ENCODE measurements around the gene KLRD1. TPM values are rescaled to one million over a fixed set of nuclear protein-coding genes. Genes with fewer than 3 reads are reported as not detected.

Gene KLRD1
- polyA plus RNA-seq, 1 of the 3 experiments (the other 2 are of a cell fraction): not detected

DNA sequence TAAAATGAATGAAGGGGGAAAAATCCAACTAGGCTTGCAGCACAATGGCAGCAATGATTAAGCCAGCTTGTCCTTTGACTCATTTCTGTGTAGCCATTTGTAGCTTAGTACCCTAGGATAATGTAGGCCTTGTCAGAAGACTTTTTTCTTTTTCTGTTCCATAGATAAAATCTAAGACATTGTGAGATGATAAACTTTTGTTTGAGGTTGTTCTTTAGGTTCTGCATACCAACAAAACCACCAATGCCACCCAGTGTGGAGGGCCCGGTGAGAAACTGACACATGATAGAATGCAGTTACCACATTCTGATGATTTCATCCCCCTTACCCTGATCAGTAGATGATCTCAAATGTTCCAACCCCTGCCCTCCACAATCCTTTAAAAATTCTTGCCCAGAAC lies 6.6 kb upstream of the KLRD1 start:
- TF ChIP-seq FOSL2 (IDR thresholded peaks at IDR 0.05; ENCODE audit: borderline replicate concordance, low read depth): no peak
- TF ChIP-seq, protein P1, sequence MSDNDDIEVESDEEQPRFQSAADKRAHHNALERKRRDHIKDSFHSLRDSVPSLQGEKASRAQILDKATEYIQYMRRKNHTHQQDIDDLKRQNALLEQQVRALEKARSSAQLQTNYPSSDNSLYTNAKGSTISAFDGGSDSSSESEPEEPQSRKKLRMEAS (IDR thresholded peaks at IDR 0.05; ENCODE audit: low read depth): no peak
- 0 out of 2 replicates have a peak, but pooled peaks have one; percentile 11 for TF ChIP-seq TCF12 (IDR thresholded peaks at IDR 0.05)
- Histone ChIP-seq H3K9me2 (no peaks in the 10 kb centered on the region), H3K9ac (no peak overlapping the region), H4K20me1 (ENCODE audit: insufficient read depth) (no peaks in the 10 kb centered on the region), H3K36me3 (replicated peaks in 1 of 2; ENCODE audit: control insufficient read depth in 1 of 2, insufficient read depth in 2 of 2, low read length in 1 of 2) (no peaks in the 10 kb centered on the region), H3K27me3 (ENCODE audit: insufficient read depth) (no peaks in the 10 kb centered on the region; the same call in 1 of the 2 replicates), H3K9me3 (no peaks in the 10 kb centered on the region), H3K27ac (ENCODE audit: low read depth in 2 of 2, low read length in 1 of 2) (no peak overlapping the region), H3K4me3 (ENCODE audit: low read depth in 2 of 2, low read length in 1 of 2) (no peak overlapping the region), H3K79me2 (ENCODE audit: insufficient read depth) (no peaks in the 10 kb centered on the region), H3K4me2 (no peak overlapping the region), H3K4me1 (ENCODE audit: control insufficient read depth in 1 of 2, insufficient read depth in 2 of 2, low read depth in 1 of 2, low read length in 1 of 2) (no peaks in the 10 kb centered on the region), H3F3A (replicated peaks; ENCODE audit: insufficient read depth) (no peaks in the 10 kb centered on the region), H2AFZ (ENCODE audit: low read depth) (no peak overlapping the region)
- WGBS (ENCODE audit: low lambda C conversion rate): 6% methylated on average over 1 of the region's 1 CpG
- ChIA-PET POLR2A (no interaction called here), CTCF (interaction anchor here (1.2 kb wide), 1 partner anchor 261 kb away, joined by 3 read pairs; no protein-coding TSS in a partner anchor)
- no peak for DNase-seq

DNA sequence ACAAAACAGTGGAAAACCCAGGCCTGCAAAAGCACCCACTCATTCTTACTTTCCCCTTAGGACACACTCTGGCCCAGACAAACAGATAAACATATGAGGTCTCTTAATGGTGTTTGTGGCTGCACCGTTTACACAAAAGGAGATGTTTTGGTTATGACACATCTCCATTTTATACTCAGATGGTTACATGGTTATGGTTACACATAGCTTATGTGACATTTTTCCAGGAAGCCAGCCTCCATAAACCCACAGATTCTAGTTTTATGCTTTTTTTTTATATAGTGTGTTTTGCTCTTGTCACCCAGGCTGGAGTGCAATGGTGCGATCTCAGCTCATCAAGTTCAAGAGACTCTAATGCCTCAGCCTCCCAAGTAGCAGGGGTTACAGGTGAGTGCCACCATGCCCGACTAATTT lies 3.5 kb upstream of the KLRD1 start:
- H3K9ac ChIP-seq: no peak overlapping the region
- TF ChIP-seq MEF2A (IDR thresholded peaks at IDR 0.05; ENCODE audit: borderline replicate concordance, low read depth) (no peak), RCOR1 (IDR thresholded peaks at IDR 0.05; ENCODE audit: low read length) (no peak), FOXM1 (IDR thresholded peaks at IDR 0.05; ENCODE audit: low read depth) (no peak), SMC3 (IDR thresholded peaks at IDR 0.05; ENCODE audit: low read depth, low read length) (no peak), EZH2phosphoT487 (IDR thresholded peaks at IDR 0.05; ENCODE audit: borderline replicate concordance, low read depth) (no peak), JUND (IDR thresholded peaks at IDR 0.05) (no peak), TCF12 (IDR thresholded peaks at IDR 0.05) (no peak), SIN3A (IDR thresholded peaks at IDR 0.05; ENCODE audit: borderline replicate concordance, low read depth, low read length) (no peak), RAD21 (IDR thresholded peaks at IDR 0.05; ENCODE audit: low read length) (no peak)
- TF ChIP-seq, protein P2, sequence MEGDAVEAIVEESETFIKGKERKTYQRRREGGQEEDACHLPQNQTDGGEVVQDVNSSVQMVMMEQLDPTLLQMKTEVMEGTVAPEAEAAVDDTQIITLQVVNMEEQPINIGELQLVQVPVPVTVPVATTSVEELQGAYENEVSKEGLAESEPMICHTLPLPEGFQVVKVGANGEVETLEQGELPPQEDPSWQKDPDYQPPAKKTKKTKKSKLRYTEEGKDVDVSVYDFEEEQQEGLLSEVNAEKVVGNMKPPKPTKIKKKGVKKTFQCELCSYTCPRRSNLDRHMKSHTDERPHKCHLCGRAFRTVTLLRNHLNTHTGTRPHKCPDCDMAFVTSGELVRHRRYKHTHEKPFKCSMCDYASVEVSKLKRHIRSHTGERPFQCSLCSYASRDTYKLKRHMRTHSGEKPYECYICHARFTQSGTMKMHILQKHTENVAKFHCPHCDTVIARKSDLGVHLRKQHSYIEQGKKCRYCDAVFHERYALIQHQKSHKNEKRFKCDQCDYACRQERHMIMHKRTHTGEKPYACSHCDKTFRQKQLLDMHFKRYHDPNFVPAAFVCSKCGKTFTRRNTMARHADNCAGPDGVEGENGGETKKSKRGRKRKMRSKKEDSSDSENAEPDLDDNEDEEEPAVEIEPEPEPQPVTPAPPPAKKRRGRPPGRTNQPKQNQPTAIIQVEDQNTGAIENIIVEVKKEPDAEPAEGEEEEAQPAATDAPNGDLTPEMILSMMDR (IDR thresholded peaks at IDR 0.05): no peak
- TF ChIP-seq, protein P3, sequence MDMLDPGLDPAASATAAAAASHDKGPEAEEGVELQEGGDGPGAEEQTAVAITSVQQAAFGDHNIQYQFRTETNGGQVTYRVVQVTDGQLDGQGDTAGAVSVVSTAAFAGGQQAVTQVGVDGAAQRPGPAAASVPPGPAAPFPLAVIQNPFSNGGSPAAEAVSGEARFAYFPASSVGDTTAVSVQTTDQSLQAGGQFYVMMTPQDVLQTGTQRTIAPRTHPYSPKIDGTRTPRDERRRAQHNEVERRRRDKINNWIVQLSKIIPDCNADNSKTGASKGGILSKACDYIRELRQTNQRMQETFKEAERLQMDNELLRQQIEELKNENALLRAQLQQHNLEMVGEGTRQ (IDR thresholded peaks at IDR 0.05; ENCODE audit: borderline replicate concordance, low read depth, low read length): no peak
- TF ChIP-seq, protein P4, sequence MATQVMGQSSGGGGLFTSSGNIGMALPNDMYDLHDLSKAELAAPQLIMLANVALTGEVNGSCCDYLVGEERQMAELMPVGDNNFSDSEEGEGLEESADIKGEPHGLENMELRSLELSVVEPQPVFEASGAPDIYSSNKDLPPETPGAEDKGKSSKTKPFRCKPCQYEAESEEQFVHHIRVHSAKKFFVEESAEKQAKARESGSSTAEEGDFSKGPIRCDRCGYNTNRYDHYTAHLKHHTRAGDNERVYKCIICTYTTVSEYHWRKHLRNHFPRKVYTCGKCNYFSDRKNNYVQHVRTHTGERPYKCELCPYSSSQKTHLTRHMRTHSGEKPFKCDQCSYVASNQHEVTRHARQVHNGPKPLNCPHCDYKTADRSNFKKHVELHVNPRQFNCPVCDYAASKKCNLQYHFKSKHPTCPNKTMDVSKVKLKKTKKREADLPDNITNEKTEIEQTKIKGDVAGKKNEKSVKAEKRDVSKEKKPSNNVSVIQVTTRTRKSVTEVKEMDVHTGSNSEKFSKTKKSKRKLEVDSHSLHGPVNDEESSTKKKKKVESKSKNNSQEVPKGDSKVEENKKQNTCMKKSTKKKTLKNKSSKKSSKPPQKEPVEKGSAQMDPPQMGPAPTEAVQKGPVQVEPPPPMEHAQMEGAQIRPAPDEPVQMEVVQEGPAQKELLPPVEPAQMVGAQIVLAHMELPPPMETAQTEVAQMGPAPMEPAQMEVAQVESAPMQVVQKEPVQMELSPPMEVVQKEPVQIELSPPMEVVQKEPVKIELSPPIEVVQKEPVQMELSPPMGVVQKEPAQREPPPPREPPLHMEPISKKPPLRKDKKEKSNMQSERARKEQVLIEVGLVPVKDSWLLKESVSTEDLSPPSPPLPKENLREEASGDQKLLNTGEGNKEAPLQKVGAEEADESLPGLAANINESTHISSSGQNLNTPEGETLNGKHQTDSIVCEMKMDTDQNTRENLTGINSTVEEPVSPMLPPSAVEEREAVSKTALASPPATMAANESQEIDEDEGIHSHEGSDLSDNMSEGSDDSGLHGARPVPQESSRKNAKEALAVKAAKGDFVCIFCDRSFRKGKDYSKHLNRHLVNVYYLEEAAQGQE (IDR thresholded peaks at IDR 0.05; ENCODE audit: low read depth, low read length): no peak
- TF ChIP-seq, protein P1 (IDR thresholded peaks at IDR 0.05; ENCODE audit: low read depth): no peak
- no peaks in the 10 kb centered on the region for H3K4me1 ChIP-seq (ENCODE audit: control insufficient read depth in 1 of 2, insufficient read depth in 2 of 2, low read depth in 1 of 2, low read length in 1 of 2)
- H2AFZ ChIP-seq (ENCODE audit: low read depth): no peak overlapping the region
- DNase-seq: no peak
- no peaks in the 10 kb centered on the region for H3K27me3 ChIP-seq (ENCODE audit: insufficient read depth)
- ChIA-PET CTCF (no interaction called here), POLR2A (no interaction called here)
- no peaks in the 10 kb centered on the region for H3K79me2 ChIP-seq (ENCODE audit: insufficient read depth)
- H3K4me2 ChIP-seq: no peak overlapping the region
- H3K4me3 ChIP-seq (ENCODE audit: low read depth in 2 of 2, low read length in 1 of 2): no peak overlapping the region
- H3K9me2 ChIP-seq: no peaks in the 10 kb centered on the region
- H3K27ac ChIP-seq (ENCODE audit: low read depth in 2 of 2, low read length in 1 of 2): no peak overlapping the region
- H3K36me3 ChIP-seq (replicated peaks in 1 of 2; ENCODE audit: control insufficient read depth in 1 of 2, insufficient read depth in 2 of 2, low read length in 1 of 2): no peaks in the 10 kb centered on the region
- H3K9me3 ChIP-seq: no peaks in the 10 kb centered on the region
- no peaks in the 10 kb centered on the region for H4K20me1 ChIP-seq (ENCODE audit: insufficient read depth)
- H3F3A ChIP-seq (replicated peaks; ENCODE audit: insufficient read depth): no peaks in the 10 kb centered on the region
- 27% methylated on average over 3 of the region's 3 CpGs for WGBS (ENCODE audit: low lambda C conversion rate)
